ENCODE data around the gene TEX51.

TEX51 gene

GRCh38 chr2:126949775-126950174, 51.1 kb downstream of the TEX51 start:
- no peaks in the 10 kb centered on the region for H3K79me2 ChIP-seq (ENCODE audit: insufficient read depth, low read length)
- H3K27ac ChIP-seq (ENCODE audit: low read depth, low read length), result no peak overlapping the region
- no peaks in the 10 kb centered on the region for H3K9me3 ChIP-seq (ENCODE audit: insufficient read depth, low read length)
- H3K36me3 ChIP-seq (ENCODE audit: low read length), result no peaks in the 10 kb centered on the region
- no peaks in the 10 kb centered on the region for H3K9me2 ChIP-seq (replicated peaks; ENCODE audit: insufficient read depth, low read length)
- H2AFZ ChIP-seq (ENCODE audit: low read depth, low read length, severe bottlenecking), result no peak overlapping the region
- no peak for TF ChIP-seq EZH2phosphoT487 (conservative IDR thresholded peaks at IDR 0.05; ENCODE audit: low read length)
- TF ChIP-seq CTCF (IDR thresholded peaks at IDR 0.05; ENCODE audit: insufficient read depth, low read length, poor library complexity, severe bottlenecking), result no peak
- H3F3A ChIP-seq (ENCODE audit: insufficient read depth), result no peaks in the 10 kb centered on the region
- no peaks in the 10 kb centered on the region for H4K20me1 ChIP-seq (ENCODE audit: low read depth, low read length)
- no peak overlapping the region for H3K4me3 ChIP-seq (ENCODE audit: insufficient read depth, low read length, poor library complexity, severe bottlenecking)
- no peaks in the 10 kb centered on the region; the same call in 1 of the 2 replicates for H3K27me3 ChIP-seq (ENCODE audit: low read length)
- H3K4me2 ChIP-seq (ENCODE audit: low read depth, low read length, poor library complexity, severe bottlenecking), result no peak overlapping the region
- no peak overlapping the region for H3K9ac ChIP-seq (ENCODE audit: low read length)

GRCh38 chr2:126950504-126950903, 51.8 kb downstream of the TEX51 start:
- Histone ChIP-seq H4K20me1 (ENCODE audit: low read depth, low read length) (no peaks in the 10 kb centered on the region), H3K9me3 (ENCODE audit: insufficient read depth, low read length) (no peaks in the 10 kb centered on the region), H2AFZ (ENCODE audit: low read depth, low read length, severe bottlenecking) (no peak overlapping the region), H3K9me2 (replicated peaks; ENCODE audit: insufficient read depth, low read length) (no peaks in the 10 kb centered on the region), H3K79me2 (ENCODE audit: insufficient read depth, low read length) (no peaks in the 10 kb centered on the region), H3K36me3 (ENCODE audit: low read length) (no peaks in the 10 kb centered on the region), H3K27me3 (ENCODE audit: low read length) (no peaks in the 10 kb centered on the region; the same call in 1 of the 2 replicates), H3K4me2 (ENCODE audit: low read depth, low read length, poor library complexity, severe bottlenecking) (no peak overlapping the region), H3K27ac (ENCODE audit: low read depth, low read length) (no peak overlapping the region), H3F3A (ENCODE audit: insufficient read depth) (no peaks in the 10 kb centered on the region), H3K9ac (ENCODE audit: low read length) (no peak overlapping the region), H3K4me3 (ENCODE audit: insufficient read depth, low read length, poor library complexity, severe bottlenecking) (no peak overlapping the region)
- TF ChIP-seq EZH2phosphoT487 (conservative IDR thresholded peaks at IDR 0.05; ENCODE audit: low read length), result no peak
- no peak for TF ChIP-seq CTCF (IDR thresholded peaks at IDR 0.05; ENCODE audit: insufficient read depth, low read length, poor library complexity, severe bottlenecking)

Data from SU-DHL-6 (cell line).